Endothelial cell of umbilical vein (primary cell): ENCODE measurements around the gene NAA10. TPM values are rescaled to one million over a fixed set of nuclear protein-coding genes. Genes with fewer than 3 reads are reported as not detected.

Source experiments
- BruUV-seq: library from RNA; stranded (reverse); fragments of 400-500 nt; replicated peaks from 2 replicates; lab custom pipeline; 2021; lab: Mats Ljungman, UMichigan
- CTCF ChIA-PET: fragments of 300-600, 350-600 bp; sonication (Branson Sonifier 250); formaldehyde crosslinking; loops from one replicate; lab custom pipeline; 2021; ENCODE audit warnings: antibody characterized with exemption, inconsistent platforms; lab: Charles Lee
- POLR2A ChIA-PET: fragments of 300-600, 350-600 bp; sonication (Branson Sonifier 250); formaldehyde crosslinking; loops from one replicate; lab custom pipeline; 2021; ENCODE audit warnings: antibody characterized with exemption, inconsistent platforms; lab: Charles Lee
- DNase-seq: peaks from one replicate; pipeline ENCODE4 v3.0.0-alpha.2; 2011; ENCODE audit warnings: low read depth, low spot score
- FAIRE-seq: peaks from 2 replicates; lab custom pipeline; 2011; peaks lifted over from hg19 to GRCh38; lab: Jason Lieb, UNC
- H2AFZ ChIP-seq: 2 replicates; pipeline ENCODE4 v1.6.0; 2012; ENCODE audit warnings: low read depth, low read length, control low read depth, inconsistent platforms
- H3K27ac ChIP-seq: 2 replicates; pipeline ENCODE4 v1.5.1; 2011; ENCODE audit warnings: low read depth, mild to moderate bottlenecking, control low read depth, low read length, moderate library complexity; ENCODE audit not compliant: insufficient read depth
- H3K27me3 ChIP-seq, 2 experiments: 2 replicates each; pipeline versions ENCODE4 v1.6.0 to v1.6.1; 2011; ENCODE audit warnings: low read length in 2 of 2, mixed read lengths in 1 of 2; ENCODE audit not compliant: control insufficient read depth in 2 of 2, insufficient read depth in 2 of 2
- H3K36me3 ChIP-seq, 2 experiments: 2 replicates in 1 of 2; 3 replicates in 1 of 2; pipeline ENCODE4 v1.5.1; 2011; ENCODE audit warnings: low read length in 2 of 2, mild to moderate bottlenecking in 1 of 2, moderate library complexity in 1 of 2; ENCODE audit not compliant: control insufficient read depth in 2 of 2, insufficient read depth in 2 of 2; ENCODE audit errors: extremely low read depth in 1 of 2
- H3K4me1 ChIP-seq: 3 replicates; pipeline ENCODE4 v1.5.1; 2011; ENCODE audit warnings: mild to moderate bottlenecking, low read length; ENCODE audit not compliant: control insufficient read depth, insufficient read depth; ENCODE audit errors: extremely low read depth
- H3K4me2 ChIP-seq: 2 replicates; pipeline ENCODE4 v1.6.1; 2011; ENCODE audit warnings: low read length, control low read depth, mixed read lengths; ENCODE audit not compliant: insufficient read depth
- H3K4me3 ChIP-seq, 3 experiments: fragments of 200-600 bp in 1 of 3; sonication (generic), shearing (Covaris generic) in 1 of 3; replicated peaks in 1 of 3; 2 replicates each; pipeline ENCODE4 v1.5.1; 2011 to 2016; ENCODE audit warnings: control low read depth in 3 of 3, low read length in 3 of 3, mild to moderate bottlenecking in 2 of 3, inconsistent platforms in 1 of 3, low read depth in 1 of 3, moderate library complexity in 1 of 3; ENCODE audit not compliant: insufficient read depth in 1 of 3
- H3K79me2 ChIP-seq: 2 replicates; pipeline ENCODE4 v1.6.0; 2012; ENCODE audit warnings: low read length, inconsistent platforms; ENCODE audit not compliant: control insufficient read depth, insufficient read depth
- H3K9ac ChIP-seq: replicated peaks from 2 replicates; pipeline ENCODE3; 2011; ENCODE audit warnings: low read length, control low read depth; ENCODE audit not compliant: insufficient read depth; ENCODE audit errors: extremely low read depth
- H3K9me1 ChIP-seq: replicated peaks from 3 replicates; pipeline ENCODE4 v1.6.0; 2011; ENCODE audit warnings: mild to moderate bottlenecking, low read length; ENCODE audit not compliant: control insufficient read depth, insufficient read depth; ENCODE audit errors: extremely low read depth
- H3K9me3 ChIP-seq: replicated peaks from 2 replicates; pipeline ENCODE4 v1.5.1; 2012; ENCODE audit warnings: low read length, inconsistent platforms; ENCODE audit not compliant: control insufficient read depth, insufficient read depth
- H4K20me1 ChIP-seq: replicated peaks from 2 replicates; pipeline ENCODE3; 2011; ENCODE audit warnings: mild to moderate bottlenecking, low read length; ENCODE audit not compliant: control insufficient read depth, insufficient read depth; ENCODE audit errors: extremely low read depth
- EZH2 ChIP-seq: IDR thresholded peaks from 2 replicates; pipeline ENCODE4 v1.6.1; 2012; ENCODE audit warnings: borderline replicate concordance, low read depth, mild to moderate bottlenecking, moderate library complexity, low read length, inconsistent platforms; ENCODE audit not compliant: severe bottlenecking
- FOS ChIP-seq: IDR thresholded peaks from 2 replicates; pipeline ENCODE4 v1.6.1; 2011; ENCODE audit warnings: mild to moderate bottlenecking, low read length, moderate library complexity, borderline replicate concordance; ENCODE audit not compliant: insufficient read depth
- GATA2 ChIP-seq: IDR thresholded peaks from 2 replicates; pipeline ENCODE4 v1.7.0; 2011; ENCODE audit warnings: low read depth, mild to moderate bottlenecking, moderate library complexity, mixed read lengths, low read length; ENCODE audit not compliant: insufficient read length, insufficient read depth
- JUN ChIP-seq: IDR thresholded peaks from 2 replicates; pipeline ENCODE4 v1.6.1; 2011; ENCODE audit warnings: borderline replicate concordance, low read depth; ENCODE audit not compliant: insufficient read length, insufficient read depth
- MYC ChIP-seq: IDR thresholded peaks from one replicate; pipeline ENCODE4 v1.6.1; 2011; ENCODE audit warnings: mild to moderate bottlenecking, low read depth, low read length
- POLR2A ChIP-seq: IDR thresholded peaks from 2 replicates; pipeline ENCODE4 v1.6.1; 2012; ENCODE audit warnings: low read depth, mild to moderate bottlenecking, control low read depth, low read length
- POLR2AphosphoS5 ChIP-seq: IDR thresholded peaks from 2 replicates; pipeline ENCODE4 v1.6.1; 2012; ENCODE audit warnings: low read depth, mild to moderate bottlenecking, control low read depth, low read length, moderate library complexity; ENCODE audit not compliant: insufficient read depth
- dilution Hi-C: fragments of 300-500 bp; cut with MboI; formaldehyde crosslinking; loops from one replicate; pipeline ENCODE4 v1.15.0; 2019; ENCODE audit warnings: low sequenced_read_pairs; ENCODE audit not compliant: extremely low pct_ligation_motif_present
- intact Hi-C: fragments of 100-400 bp; cut with micrococcal nuclease; formaldehyde crosslinking; loops from one replicate; pipeline ENCODE4 v1.10.0; 2022
- polyA plus RNA-seq, 4 experiments: library from polyadenylated mRNA; depleted of rRNA in 3 of 4; stranded (reverse) in 3 of 4; unstranded in 1 of 4; fragments of >200 nt; gene quantifications; 2 replicates each; pipeline versions ENCODE4 v1.2.1 to v1.2.3, GENCODE V29; 2011 to 2012; ENCODE audit warnings: missing spikeins in 1 of 4
- total RNA-seq: library from RNA; stranded (reverse); gene quantifications from 2 replicates; pipeline ENCODE4 v1.2.3, GENCODE V29; 2021
- TF ChIP-seq, protein P1 (sequence below): IDR thresholded peaks from 2 replicates; pipeline ENCODE4 v1.6.1; 2011; ENCODE audit not compliant: insufficient read depth, insufficient read length
- TF ChIP-seq, protein P2 (sequence below), 2 donors: IDR thresholded peaks; 1 replicate in 1 of 2; 2 replicates in 1 of 2; pipeline ENCODE4 v1.5.1; 2011; ENCODE audit warnings: low read length in 2 of 2, mild to moderate bottlenecking in 2 of 2, moderate library complexity in 2 of 2, control low read depth in 1 of 2, inconsistent platforms in 1 of 2, low read depth in 1 of 2; ENCODE audit not compliant: insufficient read depth in 1 of 2; ENCODE audit errors: extremely low read depth in 1 of 2

The NAA10 gene
- total and polyA plus RNA-seq, 2 donors (not counting 3 experiments of a cell fraction or from before 2014, with no cell fraction given): 141 to 144 TPM

DNA sequence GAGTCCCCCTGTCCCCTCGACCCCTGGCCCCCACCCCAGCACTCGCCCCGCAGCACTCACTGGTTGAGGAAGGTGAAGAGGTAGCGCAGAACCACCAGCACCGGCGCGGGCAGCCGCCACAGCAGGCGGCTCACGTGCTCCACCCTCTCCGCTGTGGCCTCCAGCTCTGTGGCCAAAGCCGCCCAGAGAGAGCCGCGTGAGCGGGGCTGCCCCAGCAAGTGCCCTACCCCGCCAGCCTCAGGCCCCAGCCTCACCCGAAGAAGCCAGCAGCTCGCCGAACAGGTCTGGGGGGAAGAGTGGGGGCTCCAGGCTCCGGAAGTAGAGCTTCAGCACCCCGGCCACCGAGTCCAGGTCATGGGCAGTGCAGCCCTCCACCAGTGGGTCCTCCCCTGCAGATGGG lies 24.4 kb downstream of the NAA10 start:
- H3K4me3 ChIP-seq: no peak overlapping the region
- H3K4me2 ChIP-seq: no peak overlapping the region
- CTCF ChIA-PET: interaction anchor here (1.0 to 1.7 kb wide), 4 partner anchors 11 to 37 kb away, joined by 3 to 10 read pairs (median 4); no protein-coding TSS in a partner anchor
- intact Hi-C loops (no loop called here), dilution Hi-C loops (no loop called here)
- no peak overlapping the region for H3K27ac ChIP-seq
- H3K4me1 ChIP-seq: no peaks in the 10 kb centered on the region
- no peaks in the 10 kb centered on the region for H3K27me3 ChIP-seq
- no peaks in the 10 kb centered on the region for H3K36me3 ChIP-seq
- TF ChIP-seq EZH2 (no peak), GATA2 (no peak), POLR2A (no peak), FOS (no peak), POLR2AphosphoS5 (no peak), MYC (no peak), JUN (no peak)
- TF ChIP-seq, protein P1, sequence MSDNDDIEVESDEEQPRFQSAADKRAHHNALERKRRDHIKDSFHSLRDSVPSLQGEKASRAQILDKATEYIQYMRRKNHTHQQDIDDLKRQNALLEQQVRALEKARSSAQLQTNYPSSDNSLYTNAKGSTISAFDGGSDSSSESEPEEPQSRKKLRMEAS: no peak
- TF ChIP-seq, protein P2, sequence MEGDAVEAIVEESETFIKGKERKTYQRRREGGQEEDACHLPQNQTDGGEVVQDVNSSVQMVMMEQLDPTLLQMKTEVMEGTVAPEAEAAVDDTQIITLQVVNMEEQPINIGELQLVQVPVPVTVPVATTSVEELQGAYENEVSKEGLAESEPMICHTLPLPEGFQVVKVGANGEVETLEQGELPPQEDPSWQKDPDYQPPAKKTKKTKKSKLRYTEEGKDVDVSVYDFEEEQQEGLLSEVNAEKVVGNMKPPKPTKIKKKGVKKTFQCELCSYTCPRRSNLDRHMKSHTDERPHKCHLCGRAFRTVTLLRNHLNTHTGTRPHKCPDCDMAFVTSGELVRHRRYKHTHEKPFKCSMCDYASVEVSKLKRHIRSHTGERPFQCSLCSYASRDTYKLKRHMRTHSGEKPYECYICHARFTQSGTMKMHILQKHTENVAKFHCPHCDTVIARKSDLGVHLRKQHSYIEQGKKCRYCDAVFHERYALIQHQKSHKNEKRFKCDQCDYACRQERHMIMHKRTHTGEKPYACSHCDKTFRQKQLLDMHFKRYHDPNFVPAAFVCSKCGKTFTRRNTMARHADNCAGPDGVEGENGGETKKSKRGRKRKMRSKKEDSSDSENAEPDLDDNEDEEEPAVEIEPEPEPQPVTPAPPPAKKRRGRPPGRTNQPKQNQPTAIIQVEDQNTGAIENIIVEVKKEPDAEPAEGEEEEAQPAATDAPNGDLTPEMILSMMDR (IDR thresholded peaks at IDR 0.05; ENCODE audit: extremely low read depth in 1 of 2, insufficient read depth in 1 of 2, low read depth in 1 of 2, low read length in 2 of 2): no peak
- DNase-seq (no peak), FAIRE-seq (no peak)
- H3K9me3 ChIP-seq: no peaks in the 10 kb centered on the region
- H2AFZ ChIP-seq: no peak overlapping the region
- H3K9me1 ChIP-seq: no peaks in the 10 kb centered on the region
- no peaks in the 10 kb centered on the region for H4K20me1 ChIP-seq
- POLR2A ChIA-PET: no interaction called here
- BruUV-seq: no TSS peak
- H3K79me2 ChIP-seq: no peaks in the 10 kb centered on the region
- H3K9ac ChIP-seq: no peak overlapping the region
